A673 (cell line): Measurements from ENCODE around the gene SSC5D. TPM values are rescaled to one million over a fixed set of nuclear protein-coding genes. Genes with fewer than 3 reads are reported as not detected.
"Not testable (repeated sequence)": the region's sequence is repeated elsewhere in the genome, so short reads cannot be mapped to it uniquely, and the experiment has no call there.

Experiments
- BruUV-seq: library from RNA; stranded (reverse); fragments of 400-500 nt; replicated peaks from 2 replicates; lab custom pipeline; 2021; lab: Mats Ljungman, UMichigan
- CTCF ChIA-PET: fragments of 300-600 bp; sonication (Branson Sonifier 250); formaldehyde crosslinking; loops from one replicate; lab custom pipeline; 2022; ENCODE audit warnings: antibody characterized with exemption; lab: Charles Lee
- POLR2A ChIA-PET: fragments of 300-600 bp; sonication (Branson Sonifier 250); formaldehyde crosslinking; loops from one replicate; lab custom pipeline; 2022; ENCODE audit warnings: antibody characterized with exemption; ENCODE audit not compliant: low non-redundant PET; lab: Charles Lee
- DNase-seq: peaks from one replicate; pipeline ENCODE4 v3.0.0-alpha.2; 2015; ENCODE audit warnings: low spot score
- H3K27ac ChIP-seq: fragments of 200-600 bp; sonication (generic); 2 replicates; pipeline ENCODE4 v1.5.1; 2016; ENCODE audit warnings: mixed run types, low read depth, mild to moderate bottlenecking, mixed read lengths, antibody characterized with exemption, low read length; ENCODE audit not compliant: poor library complexity, severe bottlenecking
- H3K27me3 ChIP-seq: fragments of 200-600 bp; sonication (generic); replicated peaks from 2 replicates; pipeline ENCODE4 v1.6.1; 2017; ENCODE audit warnings: mixed run types, low read depth, mild to moderate bottlenecking, mixed read lengths, antibody characterized with exemption, low read length; ENCODE audit not compliant: insufficient read depth, poor library complexity
- H3K36me3 ChIP-seq: fragments of 200-600 bp; sonication (generic); 2 replicates; pipeline ENCODE4 v1.6.1; 2016; ENCODE audit warnings: mixed run types, mild to moderate bottlenecking, mixed read lengths, antibody characterized with exemption, low read length; ENCODE audit not compliant: insufficient read depth, poor library complexity, severe bottlenecking
- H3K4me1 ChIP-seq: fragments of 200-600 bp; sonication (generic); 2 replicates; pipeline ENCODE4 v1.6.1; 2017; ENCODE audit warnings: mixed run types, mild to moderate bottlenecking, mixed read lengths, antibody characterized with exemption, low read length; ENCODE audit not compliant: insufficient read depth, poor library complexity, severe bottlenecking
- H3K4me3 ChIP-seq: fragments of 200-600 bp; sonication (generic); 2 replicates; pipeline ENCODE4 v1.5.1; 2016; ENCODE audit warnings: low read depth, mixed run types, mild to moderate bottlenecking, mixed read lengths, low read length; ENCODE audit not compliant: poor library complexity, severe bottlenecking
- H3K9me3 ChIP-seq: fragments of 200-600 bp; sonication (generic); 2 replicates; pipeline ENCODE4 v1.6.1; 2016; ENCODE audit warnings: mixed run types, low read depth, mild to moderate bottlenecking, mixed read lengths, antibody characterized with exemption, low read length; ENCODE audit not compliant: poor library complexity, severe bottlenecking
- CTCF ChIP-seq: fragments of 300-800, 200-600 bp; sonication (generic); conservative IDR thresholded peaks from 2 replicates; pipeline ENCODE4 v1.5.1; 2017; ENCODE audit warnings: low read depth, mild to moderate bottlenecking, antibody characterized with exemption, low read length, moderate library complexity, mixed read lengths
- EZH2 ChIP-seq: fragments of 200-600 bp; sonication (generic); IDR thresholded peaks from 2 replicates; pipeline ENCODE4 v1.6.1; 2017; ENCODE audit warnings: borderline replicate concordance, low read depth, mild to moderate bottlenecking, mixed read lengths, antibody characterized with exemption, low read length; ENCODE audit not compliant: poor library complexity, severe bottlenecking
- intact Hi-C: fragments of 100-400 bp; cut with micrococcal nuclease; formaldehyde crosslinking; loops from one replicate; pipeline ENCODE4 v1.10.0; 2022; ENCODE audit not compliant: unreplicated experiment
- total RNA-seq: library from RNA; stranded (reverse); gene quantifications from 2 replicates; pipeline ENCODE4 v1.2.3, GENCODE V29; 2021

SSC5D gene
- total RNA-seq, 1 experiment from 2014 or later, result 1.4 TPM

- ChIA-PET CTCF (interaction anchor here (0.6 kb wide), 1 partner anchor 159 kb away, joined by 5 read pairs; no protein-coding TSS in a partner anchor), POLR2A (interaction anchor here (0.6 kb wide), 1 partner anchor 1519 kb away, joined by 26 read pairs; no protein-coding TSS in a partner anchor)
- TF ChIP-seq CTCF, result no peak
- TF ChIP-seq EZH2, result no peak
- BruUV-seq, result no TSS peak
- Histone ChIP-seq H3K9me3 (no peaks in the 10 kb centered on the region), H3K4me1 (peaks cover 17% of the 10 kb centered on the region), H3K4me3 (no peak overlapping the region), H3K36me3 (no peaks in the 10 kb centered on the region), H3K27ac (no peak overlapping the region), H3K27me3 (peaks cover 55% of the 10 kb centered on the region)
- intact Hi-C loops, result no loop called here
- no peak for DNase-seq
Observed at GRCh38 chr19:55446060-55446459, 42.2 kb upstream of the SSC5D start.

DNA sequence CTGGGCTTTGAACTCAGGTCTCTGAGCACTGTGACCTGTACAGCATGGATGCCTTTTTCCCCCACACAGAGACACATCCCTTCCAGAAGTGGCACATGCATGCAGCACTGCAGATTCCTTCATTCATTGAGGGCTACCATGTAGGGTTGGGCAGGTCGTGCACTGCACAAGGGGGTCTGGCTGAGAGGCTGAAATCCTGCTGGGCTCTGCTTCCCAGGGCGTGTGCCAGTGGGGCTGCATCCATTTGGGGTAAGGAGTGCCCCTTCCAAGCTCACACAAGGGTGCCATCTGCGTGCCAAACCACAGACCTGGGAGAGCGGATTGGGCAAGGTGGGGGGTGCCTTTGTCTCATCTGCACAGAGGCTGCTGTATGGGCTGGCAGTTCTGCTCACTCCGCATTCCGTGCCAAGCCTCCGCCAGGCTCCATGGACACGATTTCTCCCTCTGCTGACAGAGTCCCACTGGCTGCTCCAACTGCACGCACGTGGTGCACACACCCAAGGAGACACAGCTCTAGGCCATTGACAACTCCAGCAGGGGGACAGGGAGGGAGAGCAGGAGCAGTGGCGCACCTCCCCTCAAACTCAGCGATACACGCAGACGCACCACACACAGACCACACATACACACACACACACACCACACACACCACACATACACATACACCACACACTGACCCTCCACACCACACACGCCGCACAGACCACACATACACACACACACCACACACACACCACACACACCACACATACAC lies 40.6 kb upstream of the SSC5D start:
- POLR2A ChIA-PET, result interaction anchor here (0.5 to 0.7 kb wide), 2 partner anchors 39 to 316 kb away, joined by 11 to 24 read pairs; no protein-coding TSS in a partner anchor
- DNase-seq, result peak; percentile 80
- H3K27ac ChIP-seq, result no peak overlapping the region
- no peaks in the 10 kb centered on the region for H3K9me3 ChIP-seq
- no peak overlapping the region for H3K4me3 ChIP-seq
- peaks cover 16% of the 10 kb centered on the region for H3K4me1 ChIP-seq
- CTCF ChIA-PET, result no interaction called here
- TF ChIP-seq CTCF (no peak), EZH2 (no peak)
- intact Hi-C loops, result no loop called here
- peaks cover 56% of the 10 kb centered on the region for H3K27me3 ChIP-seq
- no TSS peak for BruUV-seq
- no peaks in the 10 kb centered on the region for H3K36me3 ChIP-seq

GRCh38 chr19:55448175-55448490 lies 40.1 kb upstream of the SSC5D start:
- H3K9me3 ChIP-seq, DNase-seq, intact Hi-C loops, H3K36me3 ChIP-seq, BruUV-seq, H3K4me3 ChIP-seq, H3K27ac ChIP-seq, CTCF ChIA-PET: not testable (repeated sequence)
- POLR2A ChIA-PET, result interaction anchor here (0.5 kb wide), 1 partner anchor 317 kb away, joined by 11 read pairs; no protein-coding TSS in a partner anchor
- H3K27me3 ChIP-seq, result peaks cover 51% of the 10 kb centered on the region
- peaks cover 17% of the 10 kb centered on the region for H3K4me1 ChIP-seq
